ENCODE results near the gene F13A1.

GRCh38 chr6:6256259-6256658 is 64.2 kb downstream of the F13A1 start:
- TF ChIP-seq GATA2 (IDR thresholded peaks at IDR 0.05; ENCODE audit: low read depth, low read length) (no peak), GATA3 (IDR thresholded peaks at IDR 0.05; ENCODE audit: low read depth, low read length) (no peak)

Data from SH-SY5Y (cell line).